Activated CD8-positive, alpha-beta memory T cell treated with anti-CD3 and anti-CD28 coated beads, Interleukin-2, amount 50 U/mL, for 48 hours (primary cell): ENCODE data around the gene CLEC18A.
"Not testable (repeated sequence)": the region's sequence is repeated elsewhere in the genome, so short reads cannot be mapped to it uniquely, and the experiment has no call there.

ENCODE experiments used
- DNase-seq: peaks from one replicate; pipeline ENCODE4 v3.0.0-alpha.2; 2020

Gene CLEC18A

GRCh38 chr16:69931631-69932030 is 19.5 kb upstream of the CLEC18A start:
- no peak for DNase-seq

GRCh38 chr16:69932228-69932627 is 18.9 kb upstream of the CLEC18A start:
- DNase-seq: no peak

GRCh38 chr16:69932691-69933392 is 18.3 kb upstream of the CLEC18A start:
- DNase-seq: no peak

- no peak for DNase-seq
Measured at GRCh38 chr16:69934044-69934443, 17.1 kb upstream of the CLEC18A start.

- no peak for DNase-seq
Measured at GRCh38 chr16:69934751-69935150, 16.4 kb upstream of the CLEC18A start.

- no peak for DNase-seq
Measured at GRCh38 chr16:69935278-69935711, 15.8 kb upstream of the CLEC18A start.

- no peak for DNase-seq
Measured at GRCh38 chr16:69935740-69936139, 15.4 kb upstream of the CLEC18A start.

GRCh38 chr16:69936252-69936651 is 14.9 kb upstream of the CLEC18A start:
- no peak for DNase-seq

- DNase-seq: no peak
Measured at GRCh38 chr16:69936751-69937211, 14.4 kb upstream of the CLEC18A start.

- DNase-seq: no peak
Measured at GRCh38 chr16:69937465-69937951, 13.6 kb upstream of the CLEC18A start.

- DNase-seq: peak; percentile 38
Measured at GRCh38 chr16:69938981-69939820, 11.9 kb upstream of the CLEC18A start.

GRCh38 chr16:69939821-69940585 is 11.1 kb upstream of the CLEC18A start:
- DNase-seq: peak; percentile 30

- no peak for DNase-seq
Measured at GRCh38 chr16:69940676-69941075, 10.5 kb upstream of the CLEC18A start.

GRCh38 chr16:69941251-69942098 is 9.7 kb upstream of the CLEC18A start:
- no peak for DNase-seq

GRCh38 chr16:69942099-69942491 is 9.0 kb upstream of the CLEC18A start:
- no peak for DNase-seq

GRCh38 chr16:69942627-69943170 is 8.4 kb upstream of the CLEC18A start:
- DNase-seq: no peak

GRCh38 chr16:69943241-69944036 is 7.7 kb upstream of the CLEC18A start:
- not testable (repeated sequence) for DNase-seq

- not testable (repeated sequence) for DNase-seq
Measured at GRCh38 chr16:69950411-69950810, 723 bp upstream of the CLEC18A start.

GRCh38 chr16:69951672-69952031 is 518 bp downstream of the CLEC18A start:
- not testable (repeated sequence) for DNase-seq

- DNase-seq: not testable (repeated sequence)
Measured at GRCh38 chr16:69952116-69952515, 982 bp downstream of the CLEC18A start.
